ENCODE results near the gene LNX1.

- TF ChIP-seq, protein P1, sequence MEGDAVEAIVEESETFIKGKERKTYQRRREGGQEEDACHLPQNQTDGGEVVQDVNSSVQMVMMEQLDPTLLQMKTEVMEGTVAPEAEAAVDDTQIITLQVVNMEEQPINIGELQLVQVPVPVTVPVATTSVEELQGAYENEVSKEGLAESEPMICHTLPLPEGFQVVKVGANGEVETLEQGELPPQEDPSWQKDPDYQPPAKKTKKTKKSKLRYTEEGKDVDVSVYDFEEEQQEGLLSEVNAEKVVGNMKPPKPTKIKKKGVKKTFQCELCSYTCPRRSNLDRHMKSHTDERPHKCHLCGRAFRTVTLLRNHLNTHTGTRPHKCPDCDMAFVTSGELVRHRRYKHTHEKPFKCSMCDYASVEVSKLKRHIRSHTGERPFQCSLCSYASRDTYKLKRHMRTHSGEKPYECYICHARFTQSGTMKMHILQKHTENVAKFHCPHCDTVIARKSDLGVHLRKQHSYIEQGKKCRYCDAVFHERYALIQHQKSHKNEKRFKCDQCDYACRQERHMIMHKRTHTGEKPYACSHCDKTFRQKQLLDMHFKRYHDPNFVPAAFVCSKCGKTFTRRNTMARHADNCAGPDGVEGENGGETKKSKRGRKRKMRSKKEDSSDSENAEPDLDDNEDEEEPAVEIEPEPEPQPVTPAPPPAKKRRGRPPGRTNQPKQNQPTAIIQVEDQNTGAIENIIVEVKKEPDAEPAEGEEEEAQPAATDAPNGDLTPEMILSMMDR (IDR thresholded peaks at IDR 0.05) = no peak
- TF ChIP-seq ZFX (IDR thresholded peaks at IDR 0.05; ENCODE audit: borderline replicate concordance) = no peak
These were observed 4.5 kb upstream of the LNX1 start for GRCh38 chr4:53595834-53596233.
